SK-N-SH (cell line): ENCODE data around the gene PELI2. TPM values are rescaled to one million over a fixed set of nuclear protein-coding genes. Genes with fewer than 3 reads are reported as not detected.

Experiments
- CTCF ChIA-PET: fragments of 300-600, 350-600 bp; formaldehyde crosslinking; extraction: SDS; loops from one replicate; lab custom pipeline; 2021; lab: Yijun Ruan, JAX
- POLR2A ChIA-PET: fragments of 350-600 bp; sonication (Branson Sonifier 250); formaldehyde crosslinking; extraction: SDS; loops from one replicate; lab custom pipeline; 2020; ENCODE audit warnings: antibody characterized with exemption, inconsistent platforms; lab: Yijun Ruan, JAX
- DNase-seq: peaks from one replicate; pipeline ENCODE4 v3.0.0; 2012
- H2AFZ ChIP-seq: fragments of 200-600 bp; sonication (generic); 2 replicates; pipeline ENCODE4 v1.8.1; 2016; ENCODE audit warnings: antibody characterized with exemption, mild to moderate bottlenecking, low read depth
- H3F3A ChIP-seq: fragments of 200-600 bp; sonication (generic); replicated peaks from 2 replicates; pipeline ENCODE3; 2016; ENCODE audit warnings: antibody characterized with exemption, mild to moderate bottlenecking; ENCODE audit not compliant: insufficient read depth
- H3K27ac ChIP-seq, 2 experiments: fragments of 200-500 bp in 1 of 2; fragments of 200-600 bp in 1 of 2; sonication (Bioruptor generic) in 1 of 2; sonication (generic), shearing (Covaris generic) in 1 of 2; 2 replicates each; pipeline versions ENCODE4 v1.5.1 to v1.6.1; 2014 to 2016; ENCODE audit warnings: low read depth in 2 of 2, inconsistent platforms in 1 of 2, low read length in 1 of 2, mild to moderate bottlenecking in 1 of 2, mixed read lengths in 1 of 2
- H3K27me3 ChIP-seq: fragments of 200-600 bp; sonication (generic), shearing (Covaris generic); 2 replicates; pipeline ENCODE4 v1.6.1; 2016; ENCODE audit warnings: mixed run types; ENCODE audit not compliant: insufficient read depth
- H3K36me3 ChIP-seq, 2 experiments: fragments of 200-500 bp in 1 of 2; fragments of 200-600 bp in 1 of 2; sonication (Bioruptor generic) in 1 of 2; sonication (generic) in 1 of 2; replicated peaks in 1 of 2; 2 replicates each; pipeline versions ENCODE3 to v1.5.1; 2014 to 2016; ENCODE audit warnings: low read length in 1 of 2, mild to moderate bottlenecking in 1 of 2; ENCODE audit not compliant: insufficient read depth in 2 of 2, control insufficient read depth in 1 of 2
- H3K4me1 ChIP-seq, 2 experiments: fragments of 200-500 bp in 1 of 2; fragments of 200-600 bp in 1 of 2; sonication (Bioruptor generic) in 1 of 2; sonication (generic), shearing (Covaris generic) in 1 of 2; 2 replicates each; pipeline versions ENCODE4 v1.5.1 to v1.6.1; 2014 to 2016; ENCODE audit warnings: low read depth in 1 of 2, low read length in 1 of 2, mixed run types in 1 of 2; ENCODE audit not compliant: insufficient read depth in 2 of 2, control insufficient read depth in 1 of 2
- H3K4me2 ChIP-seq: fragments of 200-600 bp; sonication (generic), shearing (Covaris generic); 2 replicates; pipeline ENCODE4 v1.6.1; 2017; ENCODE audit warnings: mixed run types
- H3K4me3 ChIP-seq, 2 experiments: fragments of 200-500 bp in 1 of 2; fragments of 200-600 bp in 1 of 2; sonication (Bioruptor generic) in 1 of 2; sonication (generic), shearing (Covaris generic) in 1 of 2; 2 replicates each; pipeline versions ENCODE4 v1.5.1 to v1.8.1; 2014 to 2016; ENCODE audit warnings: low read depth in 2 of 2, inconsistent platforms in 1 of 2, low read length in 1 of 2, mild to moderate bottlenecking in 1 of 2, mixed read lengths in 1 of 2, moderate library complexity in 1 of 2
- H3K79me2 ChIP-seq: fragments of 200-600 bp; sonication (generic); 2 replicates; pipeline ENCODE4 v1.8.1; 2017; ENCODE audit warnings: mild to moderate bottlenecking; ENCODE audit not compliant: insufficient read depth
- H3K9ac ChIP-seq: fragments of 200-600 bp; sonication (generic); 2 replicates; pipeline ENCODE4 v1.6.1; 2017; ENCODE audit warnings: mixed run types
- H3K9me2 ChIP-seq: fragments of 200-600 bp; sonication (generic); 2 replicates; pipeline ENCODE4 v1.6.1; 2017; ENCODE audit warnings: mixed run types
- H3K9me3 ChIP-seq: fragments of 200-600 bp; sonication (generic); 2 replicates; pipeline ENCODE4 v1.6.1; 2017; ENCODE audit warnings: mixed run types, mild to moderate bottlenecking, moderate library complexity
- H4K20me1 ChIP-seq: fragments of 200-600 bp; sonication (generic); 2 replicates; pipeline ENCODE4 v1.6.1; 2017; ENCODE audit warnings: mild to moderate bottlenecking, mixed run types; ENCODE audit not compliant: insufficient read depth
- CHD2 ChIP-seq: fragments of 150-350 bp; IDR thresholded peaks from 2 replicates; pipeline ENCODE4 v1.6.1; 2018; ENCODE audit warnings: low read length; ENCODE audit not compliant: partially characterized antibody
- ELF1 ChIP-seq: IDR thresholded peaks from 2 replicates; pipeline ENCODE4 v1.4.0; 2012
- FOSL2 ChIP-seq: IDR thresholded peaks from 2 replicates; pipeline ENCODE4 v1.4.0; 2012; ENCODE audit warnings: low read depth, mild to moderate bottlenecking, moderate library complexity, borderline replicate concordance
- FOXM1 ChIP-seq: IDR thresholded peaks from 2 replicates; pipeline ENCODE4 v1.4.0; 2012; ENCODE audit warnings: low read depth, mild to moderate bottlenecking
- GABPA ChIP-seq: IDR thresholded peaks from 2 replicates; pipeline ENCODE4 v1.4.0; 2012; ENCODE audit warnings: low read depth, mild to moderate bottlenecking
- IRF3 ChIP-seq: fragments of 150-350 bp; IDR thresholded peaks from 2 replicates; pipeline ENCODE4 v1.6.1; 2016; ENCODE audit warnings: mild to moderate bottlenecking, low read depth, low read length
- MEF2A ChIP-seq: IDR thresholded peaks from 2 replicates; pipeline ENCODE4 v1.4.0; 2012; ENCODE audit warnings: low read depth, borderline replicate concordance
- MXI1 ChIP-seq: IDR thresholded peaks from 2 replicates; pipeline ENCODE4 v1.6.1; 2012; ENCODE audit warnings: mild to moderate bottlenecking, low read depth, low read length, improper control_type of control experiment
- NRF1 ChIP-seq: IDR thresholded peaks from 2 replicates; pipeline ENCODE4 v1.6.1; 2012; ENCODE audit warnings: low read depth, mild to moderate bottlenecking, low read length
- SMC3 ChIP-seq: IDR thresholded peaks from 2 replicates; pipeline ENCODE4 v1.6.1; 2012; ENCODE audit warnings: low read depth, low read length, improper control_type of control experiment
- TCF12 ChIP-seq: IDR thresholded peaks from 2 replicates; pipeline ENCODE4 v1.4.0; 2012
- USF1 ChIP-seq: IDR thresholded peaks from 2 replicates; pipeline ENCODE4 v1.4.0; 2012; ENCODE audit warnings: low read depth, borderline replicate concordance
- USF2 ChIP-seq: fragments of 150-350 bp; IDR thresholded peaks from 2 replicates; pipeline ENCODE4 v1.6.1; 2017; ENCODE audit warnings: antibody characterized with exemption, low read length, low read depth, borderline replicate concordance
- WGBS: methylation state at CpG from one replicate; pipeline ENCODE4 v1.1.6; 2017; ENCODE audit warnings: low lambda C conversion rate; 5-methylcytosine and 5-hydroxymethylcytosine counted together
- polyA plus RNA-seq, 3 experiments: library from polyadenylated mRNA; depleted of rRNA; stranded (reverse); fragments of >200 nt; gene quantifications; 2 replicates each; pipeline ENCODE4 v1.2.3, GENCODE V29; 2012

Gene PELI2
- polyA plus RNA-seq, 1 of the 3 experiments (the other 2 are of a cell fraction) = not detected

DNA sequence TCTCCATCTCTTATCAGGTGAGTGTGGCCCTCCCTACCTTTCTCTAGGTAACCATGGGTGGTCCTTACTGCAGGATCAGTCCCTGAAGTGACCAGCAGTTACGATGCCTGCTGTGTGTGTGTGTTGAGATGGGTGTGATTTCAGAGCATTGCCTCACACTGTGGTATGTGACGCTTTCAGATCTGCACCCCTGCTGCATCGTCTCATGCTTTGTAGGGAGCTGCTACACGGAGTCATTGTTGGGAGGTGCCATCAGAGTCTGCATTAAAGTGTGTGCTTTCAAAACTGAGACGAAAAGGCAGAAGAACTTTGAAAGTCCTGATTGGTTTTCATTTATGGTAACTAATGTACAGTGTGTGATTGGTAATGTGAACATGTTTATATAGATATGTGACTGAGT lies 150.5 kb downstream of the PELI2 start:
- Histone ChIP-seq H3K27ac (peak overlapping the region in 1 of 2 experiments; percentile 52; a peak in 2 of 4 replicates), H3K27me3 (no peaks in the 10 kb centered on the region), H3K79me2 (no peaks in the 10 kb centered on the region), H3K9me3 (no peaks in the 10 kb centered on the region), H3K9ac (peak overlapping the region; percentile 28; the same call in 1 of the 2 replicates), H3K4me3 (no peak overlapping the region), H3F3A (peaks cover 16% of the 10 kb centered on the region), H3K4me1 (peaks cover 0 to 31% of the 10 kb centered on the region in 2 experiments; a peak in 1 of 4 replicates), H2AFZ (no peak overlapping the region; the same call in 1 of the 2 replicates), H3K4me2 (peak overlapping the region; percentile 63), H4K20me1 (no peaks in the 10 kb centered on the region), H3K36me3 (no peaks in the 10 kb centered on the region), H3K9me2 (no peaks in the 10 kb centered on the region)
- ChIA-PET POLR2A (no interaction called here), CTCF (interaction anchor here (1.3 kb wide), 1 partner anchor 206 kb away, joined by 3 read pairs; no protein-coding TSS in a partner anchor)
- no peak for DNase-seq
- 30% methylated on average over 5 of the region's 5 CpGs for WGBS
- TF ChIP-seq GABPA = no peak
- no peak for TF ChIP-seq MXI1
- TF ChIP-seq FOXM1 = no peak
- TF ChIP-seq IRF3 = no peak
- no peak for TF ChIP-seq FOSL2
- TF ChIP-seq CHD2 = no peak
- no peak for TF ChIP-seq TCF12
- no peak for TF ChIP-seq USF1
- no peak for TF ChIP-seq ELF1

DNA sequence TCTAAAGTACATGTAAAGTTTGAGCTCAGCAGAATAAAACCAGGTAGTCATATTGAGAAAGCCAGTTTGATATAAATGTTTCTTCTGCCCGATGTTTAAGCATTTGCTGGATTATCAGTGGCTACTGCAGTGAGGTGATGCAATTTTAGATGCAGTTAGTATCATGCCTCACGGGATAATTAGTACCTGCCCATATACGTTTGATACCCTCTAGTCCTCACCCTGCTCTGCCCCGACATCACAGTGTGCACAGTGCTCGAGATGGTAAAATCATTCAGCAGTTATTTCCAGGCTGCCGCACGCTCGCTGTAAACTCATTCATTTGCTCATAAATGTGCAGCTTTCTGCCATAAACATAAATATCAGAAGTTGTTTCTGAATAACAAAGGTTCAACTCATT lies 152.7 kb downstream of the PELI2 start:
- Histone ChIP-seq H3K79me2 (no peaks in the 10 kb centered on the region), H3K4me1 (peaks cover 0 to 31% of the 10 kb centered on the region in 2 experiments; a peak in 1 of 4 replicates), H3K27me3 (no peaks in the 10 kb centered on the region), H3K9me2 (no peaks in the 10 kb centered on the region), H2AFZ (peak overlapping the region; percentile 75; the same call in 1 of the 2 replicates), H3K4me2 (no peak overlapping the region), H3K27ac (peak overlapping the region in 1 of 2 experiments; percentile 84; a peak in 2 of 4 replicates), H3F3A (peaks cover 16% of the 10 kb centered on the region), H4K20me1 (no peaks in the 10 kb centered on the region), H3K36me3 (no peaks in the 10 kb centered on the region), H3K9ac (no peak overlapping the region), H3K4me3 (no peak overlapping the region), H3K9me3 (no peaks in the 10 kb centered on the region)
- ChIA-PET POLR2A (no interaction called here), CTCF (no interaction called here)
- no peak for DNase-seq
- TF ChIP-seq SMC3 = no peak
- TF ChIP-seq MEF2A = no peak
- TF ChIP-seq MXI1 = no peak
- TF ChIP-seq FOSL2 = no peak
- TF ChIP-seq USF2 = no peak
- no peak for TF ChIP-seq NRF1
- WGBS = 39% methylated on average over 8 of the region's 8 CpGs
